Measurements from ENCODE around the gene SCN9A. TPM values are rescaled to one million over a fixed set of nuclear protein-coding genes. Genes with fewer than 3 reads are reported as not detected.

SCN9A gene
- total and polyA plus RNA-seq, 2 of the 8 experiments (the other 6 are each of a cell fraction or from before 2014, with no cell fraction given) = 1.6 to 6.2 TPM

DNA sequence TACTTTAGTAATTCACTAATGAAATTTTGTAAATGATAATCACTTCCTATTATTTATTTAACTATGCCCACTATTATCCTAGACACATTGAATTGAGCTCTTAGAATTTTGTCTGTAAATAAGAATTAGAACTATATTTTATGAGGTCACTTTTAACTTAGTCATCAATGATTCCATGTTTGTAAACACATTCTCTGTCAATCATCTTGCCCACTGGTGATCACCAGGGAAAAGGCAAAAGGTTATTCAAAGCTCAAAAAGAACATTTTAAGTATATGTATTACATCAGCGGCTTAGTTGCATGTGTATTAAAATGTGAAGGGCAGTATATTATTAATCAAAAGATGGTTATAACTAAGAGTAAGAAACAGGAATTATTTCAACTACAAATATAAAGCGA lies 25.2 kb downstream of the SCN9A start:
- no peak overlapping the region for H3K56ac ChIP-seq (replicated peaks; ENCODE audit: insufficient read length, low read depth, low read length)
- no peak overlapping the region for H3K27ac ChIP-seq (ENCODE audit: low read depth, low read length)
- DNase-seq (ENCODE audit: low read depth in 1 of 2, low spot score in 2 of 2) = no peak
- no peaks in the 10 kb centered on the region for H3K23me2 ChIP-seq (ENCODE audit: low read depth, low read length)
- H3K23ac ChIP-seq (ENCODE audit: insufficient read length) = no peak overlapping the region
- WGBS, 2 experiments (ENCODE audit: extremely low coverage in 1 of 2, insufficient coverage in 1 of 2, insufficient read length in 1 of 2, insufficient replicate concordance in 2 of 2, low coverage in 1 of 2, low lambda C conversion rate in 2 of 2, missing lambda C conversion rate in 1 of 2) = 90% methylated on average over 2 of the region's 2 CpGs; no CpG with 5 or more reads in 1 of the 2 experiments
- H3K4me2 ChIP-seq (ENCODE audit: insufficient read depth in 1 of 2, low read depth in 2 of 2, low read length in 2 of 2) = no peak overlapping the region
- no peak overlapping the region for H4K91ac ChIP-seq (replicated peaks; ENCODE audit: insufficient read length, low read length)
- no peaks in the 10 kb centered on the region for H4K20me1 ChIP-seq (replicated peaks in 1 of 2; ENCODE audit: control insufficient read depth in 1 of 2, insufficient read depth in 2 of 2, low read length in 2 of 2)
- H2BK12ac ChIP-seq (ENCODE audit: low read depth, low read length) = no peak overlapping the region
- H3K79me1 ChIP-seq (ENCODE audit: low read depth, low read length) = no peaks in the 10 kb centered on the region
- H3K18ac ChIP-seq (ENCODE audit: extremely low read depth, low read length) = no peak overlapping the region
- H2AFZ ChIP-seq (ENCODE audit: low read length) = no peak overlapping the region
- H2BK15ac ChIP-seq (ENCODE audit: low read length) = no peak overlapping the region
- H3K9me3 ChIP-seq (ENCODE audit: insufficient read depth in 2 of 2, low read depth in 1 of 2, low read length in 1 of 2) = no peaks in the 10 kb centered on the region
- no peak overlapping the region for H3K14ac ChIP-seq (ENCODE audit: insufficient read length)
- no peak overlapping the region for H3K4ac ChIP-seq (replicated peaks; ENCODE audit: insufficient read length, low read depth, low read length)
- no peak overlapping the region for H2AK5ac ChIP-seq (ENCODE audit: low read depth, low read length)
- H3K9ac ChIP-seq (replicated peaks in 1 of 4; ENCODE audit: extremely low read depth in 1 of 4, low read depth in 3 of 4, low read length in 3 of 4) = no peak overlapping the region
- H3K4me1 ChIP-seq (replicated peaks in 1 of 4; ENCODE audit: control insufficient read depth in 3 of 4, insufficient read depth in 4 of 4, low read length in 3 of 4) = no peaks in the 10 kb centered on the region
- H3K4me3 ChIP-seq (ENCODE audit: extremely low read depth in 1 of 4, insufficient read depth in 2 of 4, low read depth in 3 of 4, low read length in 4 of 4) = no peak overlapping the region
- no peak overlapping the region for H4K8ac ChIP-seq (ENCODE audit: extremely low read depth, insufficient read depth, low read length)
- no peak overlapping the region for H2BK5ac ChIP-seq (ENCODE audit: low read depth, low read length)
- no peak for FAIRE-seq
- no peak for TF ChIP-seq TCF12 (IDR thresholded peaks at IDR 0.05; ENCODE audit: low read depth, low read length)
- no peak for TF ChIP-seq TAF1 (IDR thresholded peaks at IDR 0.05; ENCODE audit: low read depth, low read length)
- POLR2A ChIA-PET (ENCODE audit: partially characterized antibody) = no interaction called here
- no peak overlapping the region for H2BK20ac ChIP-seq (ENCODE audit: low read length)
- no peaks in the 10 kb centered on the region for H3K27me3 ChIP-seq (replicated peaks in 1 of 4; ENCODE audit: control insufficient read depth in 3 of 4, extremely low read depth in 1 of 4, insufficient read depth in 3 of 4, low read length in 3 of 4)
- no peaks in the 10 kb centered on the region for H3K36me3 ChIP-seq (ENCODE audit: control insufficient read depth in 2 of 4, insufficient read depth in 4 of 4, low read length in 3 of 4)
- no peak overlapping the region for H4K5ac ChIP-seq (ENCODE audit: insufficient read length, low read depth, low read length)
- no peaks in the 10 kb centered on the region for H3K79me2 ChIP-seq (ENCODE audit: control insufficient read depth in 1 of 2, insufficient read depth in 2 of 2, low read length in 2 of 2)
- CTCF ChIA-PET (ENCODE audit: partially characterized antibody) = interaction anchor here (0.9 to 2.2 kb wide), 2 partner anchors 10 to 170 kb away, joined by 3 to 12 read pairs; no protein-coding TSS in a partner anchor
- no peak overlapping the region for H2BK120ac ChIP-seq (replicated peaks; ENCODE audit: low read depth, low read length)

Data from H1 (cell line).